HG02610 (cell line): ENCODE measurements around the gene ATP10A.

Experiments used
- ATAC-seq: cut with Tn5 transposase; IDR thresholded peaks from one replicate; pipeline ENCODE4 v1.9.1; 2021; ENCODE audit warnings: mild to moderate bottlenecking, moderate library complexity; ENCODE audit not compliant: unreplicated experiment

The ATP10A gene

GRCh38 chr15:25708391-25708790 lies 154.7 kb downstream of the ATP10A start:
- no peak for ATAC-seq

GRCh38 chr15:25707656-25708365 lies 155.3 kb downstream of the ATP10A start:
- no peak for ATAC-seq

GRCh38 chr15:25706176-25706955 lies 156.8 kb downstream of the ATP10A start:
- no peak for ATAC-seq

- no peak for ATAC-seq
These were observed 157.6 kb downstream of the ATP10A start for GRCh38 chr15:25705433-25706115.

GRCh38 chr15:25703726-25704125 lies 159.4 kb downstream of the ATP10A start:
- ATAC-seq, result no peak

GRCh38 chr15:25701721-25702465 lies 161.2 kb downstream of the ATP10A start:
- ATAC-seq, result no peak

GRCh38 chr15:25700916-25701315 lies 162.2 kb downstream of the ATP10A start:
- ATAC-seq, result no peak

GRCh38 chr15:25697586-25697985 lies 165.5 kb downstream of the ATP10A start:
- ATAC-seq, result no peak

GRCh38 chr15:25695875-25696760 lies 167.0 kb downstream of the ATP10A start:
- ATAC-seq, result no peak

- no peak for ATAC-seq
These were observed 168.3 kb downstream of the ATP10A start for GRCh38 chr15:25694823-25695312.

- no peak for ATAC-seq
These were observed 168.9 kb downstream of the ATP10A start for GRCh38 chr15:25694239-25694584.

- no peak for ATAC-seq
These were observed 169.5 kb downstream of the ATP10A start for GRCh38 chr15:25693321-25694238.

- no peak for ATAC-seq
These were observed 171.3 kb downstream of the ATP10A start for GRCh38 chr15:25691544-25692430.

- no peak for ATAC-seq
These were observed 172.2 kb downstream of the ATP10A start for GRCh38 chr15:25690673-25691543.

GRCh38 chr15:25689592-25689991 lies 173.5 kb downstream of the ATP10A start:
- no peak for ATAC-seq

GRCh38 chr15:25688166-25688565 lies 175.0 kb downstream of the ATP10A start:
- ATAC-seq, result no peak

- no peak for ATAC-seq
These were observed 175.4 kb downstream of the ATP10A start for GRCh38 chr15:25687689-25688088.
